Measurements from ENCODE around the gene PRDM12.

DNA sequence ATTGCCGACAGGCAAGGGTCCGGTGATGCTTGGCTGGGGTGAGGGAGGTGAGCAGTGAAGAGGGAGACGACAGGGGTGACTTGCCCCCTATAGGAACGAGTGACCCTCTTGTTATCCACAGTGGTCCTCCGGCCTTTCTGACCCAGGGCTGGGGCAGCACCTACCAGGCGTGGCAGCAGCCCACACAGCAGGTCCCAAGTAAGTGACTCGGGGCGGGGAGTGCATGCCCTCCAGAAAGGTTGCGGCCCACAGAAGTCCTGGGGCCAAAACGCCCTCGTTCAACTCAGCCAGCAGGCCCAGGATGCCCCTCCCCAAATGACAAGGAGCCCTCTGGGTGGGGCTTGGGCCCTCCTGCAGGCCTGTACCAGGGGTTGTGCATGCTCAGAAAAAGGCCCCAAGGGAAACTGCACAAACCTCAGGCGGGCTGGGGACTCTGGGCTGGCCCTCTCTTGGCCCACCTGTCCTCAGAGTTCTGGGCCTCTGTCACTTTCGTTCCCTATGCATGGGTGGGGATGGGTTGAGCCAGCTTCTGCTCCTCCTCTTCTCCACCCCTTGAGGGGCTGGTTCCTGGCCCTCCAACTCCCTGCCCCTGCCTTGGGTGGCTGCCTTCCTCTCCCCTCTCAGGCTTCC is 32.2 kb upstream of the PRDM12 start:
- TF ChIP-seq, protein P1, sequence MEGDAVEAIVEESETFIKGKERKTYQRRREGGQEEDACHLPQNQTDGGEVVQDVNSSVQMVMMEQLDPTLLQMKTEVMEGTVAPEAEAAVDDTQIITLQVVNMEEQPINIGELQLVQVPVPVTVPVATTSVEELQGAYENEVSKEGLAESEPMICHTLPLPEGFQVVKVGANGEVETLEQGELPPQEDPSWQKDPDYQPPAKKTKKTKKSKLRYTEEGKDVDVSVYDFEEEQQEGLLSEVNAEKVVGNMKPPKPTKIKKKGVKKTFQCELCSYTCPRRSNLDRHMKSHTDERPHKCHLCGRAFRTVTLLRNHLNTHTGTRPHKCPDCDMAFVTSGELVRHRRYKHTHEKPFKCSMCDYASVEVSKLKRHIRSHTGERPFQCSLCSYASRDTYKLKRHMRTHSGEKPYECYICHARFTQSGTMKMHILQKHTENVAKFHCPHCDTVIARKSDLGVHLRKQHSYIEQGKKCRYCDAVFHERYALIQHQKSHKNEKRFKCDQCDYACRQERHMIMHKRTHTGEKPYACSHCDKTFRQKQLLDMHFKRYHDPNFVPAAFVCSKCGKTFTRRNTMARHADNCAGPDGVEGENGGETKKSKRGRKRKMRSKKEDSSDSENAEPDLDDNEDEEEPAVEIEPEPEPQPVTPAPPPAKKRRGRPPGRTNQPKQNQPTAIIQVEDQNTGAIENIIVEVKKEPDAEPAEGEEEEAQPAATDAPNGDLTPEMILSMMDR (conservative IDR thresholded peaks at IDR 0.05 in 1 of 2, IDR thresholded peaks at IDR 0.05 in 1 of 2; ENCODE audit: low read depth in 1 of 2, low read length in 2 of 2) = no peak
- no peak for TF ChIP-seq EZH2 (IDR thresholded peaks at IDR 0.05; ENCODE audit: low read length, missing control alignments)
